ENCODE data around the gene GPR158.

The GPR158 gene

DNA sequence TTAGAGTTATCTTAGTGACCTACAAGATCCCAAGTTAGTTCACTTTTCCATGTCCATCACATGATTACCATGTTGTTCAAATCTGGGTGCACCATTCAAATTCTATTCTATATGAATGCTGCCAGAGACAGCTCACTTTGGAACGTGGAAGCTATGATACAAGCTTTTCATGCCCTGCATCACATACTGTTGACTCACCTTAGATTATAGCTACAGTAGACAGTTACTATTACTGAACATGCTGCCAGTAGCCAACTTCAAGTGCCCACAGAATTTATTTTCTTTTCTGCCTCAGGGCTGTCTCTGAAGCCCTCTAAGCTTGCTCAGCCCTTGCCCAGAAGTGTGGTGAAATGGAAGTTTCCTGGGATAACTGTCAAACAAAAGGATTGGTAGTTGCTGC, 231.1 kb downstream of the GPR158 start:
- no peak for DNase-seq

- no peak for DNase-seq
Measured at GRCh38 chr10:25417611-25418010, 242.8 kb downstream of the GPR158 start.

DNA sequence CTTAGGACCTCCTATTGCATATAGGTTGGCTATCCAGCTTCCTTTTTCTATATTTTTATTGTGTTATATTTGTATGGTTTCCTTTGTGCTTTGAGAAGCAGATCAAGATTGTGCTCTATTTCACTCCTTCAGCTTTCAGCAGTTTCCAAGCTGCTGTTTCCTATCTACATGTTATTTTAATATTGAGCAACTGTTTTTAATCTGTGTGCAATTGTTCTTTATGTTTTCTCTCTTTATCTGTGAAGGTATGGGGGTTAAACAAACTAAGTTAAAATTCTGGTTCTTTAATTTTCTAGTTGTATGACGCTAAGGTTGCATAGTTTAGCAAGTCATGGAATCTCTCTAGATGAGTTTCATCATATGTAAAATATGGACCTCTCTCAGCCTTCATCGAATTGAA, 251.0 kb downstream of the GPR158 start:
- no peak for DNase-seq

GRCh38 chr10:25436431-25436830, 261.6 kb downstream of the GPR158 start:
- no peak for DNase-seq

- DNase-seq = no peak
Measured at GRCh38 chr10:25441270-25441669, 266.5 kb downstream of the GPR158 start.

DNA sequence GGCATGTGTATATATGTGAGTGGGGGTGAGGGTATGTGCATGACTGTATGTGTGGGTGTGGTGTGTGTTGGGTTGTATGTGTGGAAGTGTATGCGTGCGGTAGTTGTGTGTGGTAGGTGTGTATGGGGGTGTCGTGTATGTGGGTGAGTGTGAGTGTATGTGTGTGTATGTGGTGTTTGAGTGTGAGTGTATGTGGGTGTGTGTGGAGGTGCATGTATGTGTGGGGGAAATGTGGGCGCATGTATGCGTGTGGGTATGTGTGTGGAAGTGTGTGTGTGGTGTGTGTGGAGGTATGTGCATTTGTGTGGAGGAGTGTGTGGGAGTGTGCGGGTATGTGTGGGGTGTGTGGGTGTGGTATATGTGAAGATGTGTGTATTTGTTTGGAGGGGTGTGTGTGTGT, 269.5 kb downstream of the GPR158 start:
- DNase-seq = no peak

- no peak for DNase-seq
Measured at GRCh38 chr10:25451401-25451800, 276.6 kb downstream of the GPR158 start.

DNA sequence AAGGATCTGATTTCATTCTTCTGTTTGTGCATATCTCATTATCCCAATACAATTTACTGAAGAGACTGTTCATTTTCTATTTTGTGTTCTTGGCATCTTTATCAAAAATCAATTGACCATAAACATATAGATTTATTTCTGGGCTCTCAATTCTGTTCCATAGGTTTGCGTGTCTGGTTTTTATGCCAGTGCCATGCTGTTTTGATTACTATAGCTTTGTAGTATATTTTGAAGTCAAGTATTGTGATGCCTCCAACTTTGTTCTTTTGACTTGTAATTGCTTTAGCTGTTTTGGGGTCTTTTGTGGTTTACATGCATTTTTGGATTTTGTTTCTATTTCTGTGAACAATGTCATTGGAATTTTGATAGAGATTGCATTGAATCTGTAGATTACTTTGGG, 278.8 kb downstream of the GPR158 start:
- no peak for DNase-seq

- DNase-seq = no peak
Measured at GRCh38 chr10:25455980-25456567, 281.3 kb downstream of the GPR158 start.

DNA sequence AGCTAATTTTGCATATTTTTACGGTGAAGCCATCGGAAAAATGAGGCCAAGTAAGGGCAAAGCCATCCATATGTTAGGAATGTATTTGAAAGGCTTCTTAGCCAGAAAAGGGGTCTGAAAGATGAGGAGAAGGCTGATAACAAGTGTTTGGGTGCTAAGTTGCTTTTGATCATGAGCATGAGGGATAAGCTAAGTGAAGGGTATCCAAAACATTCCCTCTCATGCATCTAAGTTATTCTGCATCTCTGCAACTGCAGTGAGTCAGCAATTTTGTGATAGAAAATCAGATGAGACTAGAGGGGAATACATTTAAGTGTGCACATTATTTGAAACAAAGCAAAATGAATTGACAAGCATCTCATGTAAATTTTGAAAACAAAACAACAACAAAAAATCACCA, 282.8 kb downstream of the GPR158 start:
- no peak for DNase-seq

DNA sequence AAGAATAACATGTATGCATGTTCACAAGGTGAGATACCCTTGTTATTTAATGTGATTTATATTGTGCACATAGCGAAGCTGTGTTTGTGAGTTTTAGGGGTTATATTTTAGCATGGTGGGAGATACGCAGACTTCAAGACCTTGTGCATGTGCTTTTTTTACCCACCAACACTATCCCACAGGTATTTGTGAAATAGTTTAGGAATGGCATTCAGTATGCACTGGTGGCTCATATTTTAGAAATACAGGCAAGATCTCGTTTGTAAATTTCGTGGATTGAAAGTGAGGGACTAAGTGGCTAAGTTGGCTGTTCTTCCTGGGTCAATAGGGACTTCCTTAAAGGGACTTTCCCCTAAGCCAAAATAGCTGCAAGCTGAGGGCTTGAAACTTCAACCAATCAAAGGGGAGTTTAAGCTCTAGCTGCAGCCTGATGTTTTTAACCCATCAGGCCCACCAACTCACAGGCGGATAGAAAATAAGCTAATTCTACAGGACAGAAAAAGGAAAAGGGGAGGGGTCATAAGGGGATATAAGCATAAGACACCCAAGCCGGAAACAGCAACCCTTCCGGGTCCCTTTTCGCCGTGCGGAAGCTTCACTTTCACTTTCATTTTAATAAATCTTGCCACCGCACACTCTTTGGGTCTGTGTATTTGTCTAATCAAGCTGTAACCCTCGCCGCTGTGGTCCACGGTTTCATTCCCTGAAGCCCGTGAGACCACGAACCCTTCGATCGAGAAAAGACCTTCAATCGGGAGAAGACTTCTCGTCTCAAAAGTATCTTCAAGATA, 291.0 kb downstream of the GPR158 start:
- no peak for DNase-seq

- no peak for DNase-seq
Measured at GRCh38 chr10:25467881-25468280, 293.1 kb downstream of the GPR158 start.

GRCh38 chr10:25481467-25481866, 306.7 kb downstream of the GPR158 start:
- DNase-seq = no peak

- DNase-seq = no peak
Measured at GRCh38 chr10:25483999-25484398, 309.2 kb downstream of the GPR158 start.

- DNase-seq = no peak
Measured at GRCh38 chr10:25487266-25487665, 312.5 kb downstream of the GPR158 start.

GRCh38 chr10:25492040-25492439, 317.2 kb downstream of the GPR158 start:
- DNase-seq = no peak

GRCh38 chr10:25492680-25493079, 317.9 kb downstream of the GPR158 start:
- no peak for DNase-seq

DNA sequence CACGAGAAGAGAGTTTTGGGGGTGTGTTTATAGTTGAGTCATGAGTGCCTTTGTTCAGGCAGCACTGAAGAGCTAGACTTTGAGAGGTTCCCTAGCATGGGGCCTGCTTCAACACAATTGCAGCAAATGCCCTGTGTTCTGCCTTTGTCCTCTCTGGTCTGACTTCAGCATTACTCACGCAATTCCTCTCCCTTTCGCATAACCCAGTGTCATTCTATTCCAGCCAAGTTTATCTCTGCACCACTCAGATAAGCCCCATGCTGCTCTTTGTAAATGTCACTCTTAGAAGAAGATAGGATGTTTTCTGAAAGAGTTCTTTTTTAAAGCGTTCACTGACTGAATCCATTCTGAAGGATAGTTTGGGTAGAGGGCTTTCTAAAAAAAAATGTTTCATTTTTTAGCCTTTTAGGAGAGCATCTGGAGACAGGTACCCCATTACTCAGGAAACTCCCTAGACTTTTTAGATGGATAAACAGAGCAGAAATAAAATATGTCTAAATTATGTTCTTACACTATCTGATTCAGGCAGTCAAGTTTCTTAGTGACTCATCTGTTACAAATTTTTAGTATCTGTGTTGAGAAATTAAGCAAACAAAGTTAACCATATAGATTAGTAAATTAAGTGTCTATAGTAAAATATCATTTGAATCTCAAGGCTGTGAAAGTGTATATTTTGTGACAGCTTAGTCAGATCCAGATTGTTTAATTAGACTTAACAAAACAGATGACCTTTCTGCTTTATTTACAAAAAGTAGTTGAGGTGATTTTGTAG, 318.5 kb downstream of the GPR158 start:
- DNase-seq = no peak

DNA sequence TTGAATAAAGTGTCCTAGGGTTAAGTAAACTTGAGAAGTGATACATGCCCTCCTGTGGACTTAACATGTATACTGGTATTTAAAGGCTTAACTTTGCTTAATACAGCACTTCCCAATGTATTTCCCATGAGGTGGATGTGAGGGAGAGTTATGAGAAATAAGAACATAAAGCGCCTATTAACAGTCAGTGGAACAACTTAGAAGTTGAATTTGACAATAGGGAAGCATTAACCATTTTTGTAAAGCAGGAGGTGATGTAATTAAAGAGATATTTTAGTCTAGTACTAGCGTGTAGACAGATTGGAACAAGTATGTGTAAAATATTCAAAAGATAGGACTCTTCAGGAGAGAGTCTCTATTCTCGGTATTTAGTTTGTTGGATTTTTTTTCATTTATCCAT, 322.4 kb downstream of the GPR158 start:
- no peak for DNase-seq

- DNase-seq = no peak
Measured at GRCh38 chr10:25498645-25499044, 323.8 kb downstream of the GPR158 start.

- no peak for DNase-seq
Measured at GRCh38 chr10:25501912-25502311, 327.1 kb downstream of the GPR158 start.

DNA sequence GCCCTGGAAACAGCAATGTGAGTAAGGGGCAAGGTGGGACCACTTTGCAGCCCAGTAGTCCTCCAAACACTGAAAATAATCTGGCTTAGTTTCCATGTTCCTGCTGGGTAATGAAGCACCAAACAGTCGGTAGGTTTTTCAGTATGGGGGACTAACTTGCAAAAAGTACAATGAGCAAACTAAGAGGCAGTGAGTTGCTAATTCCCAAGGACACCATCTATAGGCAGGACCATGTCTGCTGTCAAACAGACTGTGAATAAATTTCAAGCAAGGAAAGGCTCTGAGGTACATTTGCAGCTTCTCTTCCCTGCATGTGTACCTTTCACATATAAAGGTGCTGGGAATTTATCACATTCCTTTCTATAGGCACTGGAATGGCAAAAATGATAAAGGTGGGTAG, 327.7 kb downstream of the GPR158 start:
- DNase-seq = no peak

DNA sequence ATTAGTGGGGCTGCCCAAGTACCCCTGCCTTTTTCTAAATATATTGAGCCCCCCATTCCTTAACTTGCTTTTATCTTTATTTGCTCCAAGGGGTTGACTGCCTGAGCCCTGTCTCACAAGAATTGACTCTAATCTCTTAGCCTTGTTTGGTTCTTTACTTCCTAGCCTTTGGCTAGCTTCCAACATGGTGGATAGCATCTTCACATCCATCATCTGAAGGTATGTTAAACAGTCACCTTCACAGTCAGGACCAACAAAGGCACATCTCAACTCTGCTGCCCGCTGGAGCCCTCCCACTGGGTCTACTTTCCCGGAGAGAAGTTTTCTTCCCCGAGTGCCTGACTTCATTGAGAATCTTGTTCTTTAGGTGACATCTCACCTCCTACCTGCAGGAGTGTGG, 329.5 kb downstream of the GPR158 start:
- DNase-seq = no peak

DNA sequence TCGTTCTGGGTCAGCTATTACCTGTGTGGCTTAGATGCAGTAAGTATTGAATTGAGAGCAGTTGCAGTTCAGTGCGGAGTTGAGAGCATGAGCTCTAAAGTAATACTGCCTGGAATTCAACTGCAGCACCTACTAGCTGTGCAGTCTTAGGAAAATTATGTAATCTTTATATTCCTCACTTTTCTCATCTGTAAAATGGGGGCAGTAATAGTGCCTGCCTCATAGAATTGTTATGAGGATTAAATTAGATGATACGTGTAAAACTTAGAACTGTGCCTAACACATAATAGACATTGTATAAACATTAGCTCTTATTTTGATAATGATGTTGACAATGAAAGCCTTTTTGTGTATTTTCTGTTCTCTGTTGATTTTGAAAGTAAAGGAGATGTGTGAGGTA, 330.0 kb downstream of the GPR158 start:
- DNase-seq = no peak

All from stimulated activated CD4-positive, alpha-beta T cell treated with anti-CD3 and anti-CD28 coated beads, Interleukin-4, amount 100 ng/mL, for 4 hours (primary cell).